Muscle of arm (tissue), 12 donors: Measurements from ENCODE around the gene CFAP221. TPM values are rescaled to one million over a fixed set of nuclear protein-coding genes. Genes with fewer than 3 reads are reported as not detected.

Experiments used
- DNase-seq: peaks from one replicate; pipeline ENCODE4 v3.0.0-alpha.2; 2013
- polyA plus RNA-seq, 12 donors: library from polyadenylated mRNA; unstranded; fragments of 120-200 nt; gene quantifications; one replicate each; pipeline ENCODE4 v1.2.1, GENCODE V29; 2013; ENCODE audit not compliant: insufficient read length in 12 of 12

CFAP221 gene
- polyA plus RNA-seq, 12 donors = 0.32 to 1.2 (median 0.58) TPM; not detected in 2

- no peak for DNase-seq
Measured at GRCh38 chr2:119536211-119536610, 8.0 kb upstream of the CFAP221 start.

- no peak for DNase-seq
Measured at GRCh38 chr2:119536707-119537106, 7.5 kb upstream of the CFAP221 start.

GRCh38 chr2:119537792-119538191, 6.5 kb upstream of the CFAP221 start:
- DNase-seq = no peak

GRCh38 chr2:119541476-119541875, 2.8 kb upstream of the CFAP221 start:
- DNase-seq = no peak

- DNase-seq = no peak
Measured at GRCh38 chr2:119544939-119545475, 758 bp downstream of the CFAP221 start.

GRCh38 chr2:119545754-119546446, 1.7 kb downstream of the CFAP221 start:
- DNase-seq = no peak

GRCh38 chr2:119546447-119546767, 2.2 kb downstream of the CFAP221 start:
- no peak for DNase-seq

- no peak for DNase-seq
Measured at GRCh38 chr2:119548516-119549120, 4.4 kb downstream of the CFAP221 start.

GRCh38 chr2:119549241-119549640, 5.0 kb downstream of the CFAP221 start:
- no peak for DNase-seq

- no peak for DNase-seq
Measured at GRCh38 chr2:119550346-119550745, 6.1 kb downstream of the CFAP221 start.

- no peak for DNase-seq
Measured at GRCh38 chr2:119550856-119551255, 6.6 kb downstream of the CFAP221 start.

GRCh38 chr2:119552902-119553301, 8.7 kb downstream of the CFAP221 start:
- DNase-seq = no peak

GRCh38 chr2:119553687-119554344, 9.6 kb downstream of the CFAP221 start:
- no peak for DNase-seq

GRCh38 chr2:119565481-119565880, 21.2 kb downstream of the CFAP221 start:
- DNase-seq = no peak

- no peak for DNase-seq
Measured at GRCh38 chr2:119567292-119567691, 23.0 kb downstream of the CFAP221 start.

- DNase-seq = no peak
Measured at GRCh38 chr2:119574108-119574815, 30.0 kb downstream of the CFAP221 start.

- DNase-seq = no peak
Measured at GRCh38 chr2:119574864-119575263, 30.6 kb downstream of the CFAP221 start.

- DNase-seq = no peak
Measured at GRCh38 chr2:119575439-119575838, 31.2 kb downstream of the CFAP221 start.

- DNase-seq = no peak
Measured at GRCh38 chr2:119579424-119580295, 35.4 kb downstream of the CFAP221 start.

- no peak for DNase-seq
Measured at GRCh38 chr2:119580550-119581072, 36.4 kb downstream of the CFAP221 start.

GRCh38 chr2:119583291-119583690, 39.0 kb downstream of the CFAP221 start:
- DNase-seq = no peak
